Smooth muscle cell (in vitro differentiated cells): Measurements from ENCODE around the gene PSMC3. TPM values are rescaled to one million over a fixed set of nuclear protein-coding genes. Genes with fewer than 3 reads are reported as not detected.

Experiments used
- DNase-seq: peaks from one replicate; lab custom pipeline; 2025; ENCODE audit not compliant: unreplicated experiment; lab: John Stamatoyannopoulos, UW
- H2AFZ ChIP-seq: fragments of 200-600 bp; sonication (generic); 2 replicates; pipeline ENCODE4 v1.6.0; 2016; ENCODE audit warnings: antibody characterized with exemption, low read depth, mild to moderate bottlenecking
- H3F3A ChIP-seq: fragments of 200-600 bp; sonication (generic); 2 replicates; pipeline ENCODE4 v1.6.0; 2017; ENCODE audit warnings: antibody characterized with exemption, low read depth
- H3K27ac ChIP-seq: fragments of 200-600 bp; sonication (generic); 2 replicates; pipeline ENCODE4 v1.5.1; 2016; ENCODE audit warnings: low read depth, mild to moderate bottlenecking
- H3K27me3 ChIP-seq: fragments of 200-600 bp; sonication (generic); 2 replicates; pipeline ENCODE4 v1.6.1; 2016; ENCODE audit warnings: low read depth, mild to moderate bottlenecking
- H3K36me3 ChIP-seq: fragments of 200-600 bp; sonication (generic); 2 replicates; pipeline ENCODE4 v1.5.1; 2016; ENCODE audit warnings: low read depth
- H3K4me1 ChIP-seq: fragments of 200-600 bp; sonication (generic); 2 replicates; pipeline ENCODE4 v1.5.1; 2016; ENCODE audit warnings: low read depth
- H3K4me2 ChIP-seq: fragments of 200-600 bp; sonication (generic); 2 replicates; pipeline ENCODE4 v1.6.0; 2016; ENCODE audit warnings: mild to moderate bottlenecking
- H3K4me3 ChIP-seq: fragments of 200-600 bp; sonication (generic); 2 replicates; pipeline ENCODE4 v1.5.1; 2016; ENCODE audit warnings: mild to moderate bottlenecking
- H3K79me2 ChIP-seq: fragments of 200-600 bp; sonication (generic); 2 replicates; pipeline ENCODE4 v1.6.0; 2016; ENCODE audit warnings: low read depth, mild to moderate bottlenecking
- H3K9ac ChIP-seq: fragments of 200-600 bp; sonication (generic); 2 replicates; pipeline ENCODE4 v1.6.0; 2016; ENCODE audit warnings: low read depth
- H3K9me3 ChIP-seq: fragments of 200-600 bp; sonication (generic); replicated peaks from 2 replicates; pipeline ENCODE4 v1.5.1; 2016; ENCODE audit warnings: low read depth
- H4K20me1 ChIP-seq: fragments of 200-600 bp; sonication (generic); 2 replicates; pipeline ENCODE4 v1.6.0; 2016; ENCODE audit warnings: low read depth
- CTCF ChIP-seq: fragments of 200-600 bp; sonication (generic); IDR thresholded peaks from 2 replicates; pipeline ENCODE4 v1.5.1; 2017; ENCODE audit warnings: borderline replicate concordance, mild to moderate bottlenecking, antibody characterized with exemption; ENCODE audit not compliant: insufficient read depth, poor library complexity, severe bottlenecking
- WGBS: methylation state at CpG from one replicate; pipeline ENCODE4 v1.1.7; 2016; ENCODE audit warnings: low lambda C conversion rate; 5-methylcytosine and 5-hydroxymethylcytosine counted together
- polyA plus RNA-seq: library from polyadenylated mRNA; unstranded; fragments of >200 nt; fragmentation: Nextera tagmentation; extraction: Ambion mirVana; gene quantifications from 2 replicates; pipeline ENCODE4 v1.2.1, GENCODE V29; 2016
- total RNA-seq: library from RNA; depleted of rRNA; stranded (reverse); fragments of >200 nt; gene quantifications from 2 replicates; pipeline ENCODE4 v1.2.3, GENCODE V29; 2014

The PSMC3 gene
- total and polyA plus RNA-seq, 2 experiments from 2014 or later = 71.2 to 211 TPM

- no peak for DNase-seq
Measured at GRCh38 chr11:47448566-47449427, 22.6 kb upstream of the PSMC3 start, which contains the start of gene RAPSN. Gene RAPSN (minus strand): TSS chr11:47449136. CDS start chr11:47448964, 172 bp downstream.

GRCh38 chr11:47447906-47448305, 21.7 kb upstream of the PSMC3 start:
- 94% methylated on average over 12 of the region's 12 CpGs for WGBS
- no peaks in the 10 kb centered on the region for H3K36me3 ChIP-seq
- TF ChIP-seq CTCF = no peak
- no peaks in the 10 kb centered on the region for H4K20me1 ChIP-seq
- H2AFZ ChIP-seq = no peak overlapping the region
- H3K27me3 ChIP-seq = no peaks in the 10 kb centered on the region
- H3K79me2 ChIP-seq = no peaks in the 10 kb centered on the region
- DNase-seq = no peak
- H3K9me3 ChIP-seq = no peaks in the 10 kb centered on the region
- no peak overlapping the region for H3K4me2 ChIP-seq
- H3K9ac ChIP-seq = no peak overlapping the region
- no peaks in the 10 kb centered on the region for H3F3A ChIP-seq
- no peak overlapping the region for H3K27ac ChIP-seq
- no peaks in the 10 kb centered on the region for H3K4me1 ChIP-seq
- H3K4me3 ChIP-seq = no peak overlapping the region

More at GRCh38 chr11:47448566-47449427, 22.6 kb upstream of the PSMC3 start, which contains the start of gene RAPSN:
- H3K27me3 ChIP-seq = no peaks in the 10 kb centered on the region
- H3K79me2 ChIP-seq = no peaks in the 10 kb centered on the region
- H3F3A ChIP-seq = no peaks in the 10 kb centered on the region
- H3K4me3 ChIP-seq = no peak within 1 kb of the TSS
- no peak for TF ChIP-seq CTCF
- no peak within 1 kb of the TSS for H2AFZ ChIP-seq
- H3K4me2 ChIP-seq = no peak within 1 kb of the TSS
- WGBS = 94% methylated on average over 30 of the region's 32 CpGs
- H4K20me1 ChIP-seq = no peaks in the 10 kb centered on the region
- H3K4me1 ChIP-seq = no peaks in the 10 kb centered on the region
- H3K36me3 ChIP-seq = no peaks in the 10 kb centered on the region
- no peak within 1 kb of the TSS for H3K27ac ChIP-seq
- H3K9ac ChIP-seq = no peak within 1 kb of the TSS
- no peaks in the 10 kb centered on the region for H3K9me3 ChIP-seq

- Histone ChIP-seq H3K79me2 (no peaks in the 10 kb centered on the region), H3K27ac (no peak overlapping the region), H3K9ac (no peak overlapping the region), H3K4me3 (no peak overlapping the region), H3K4me1 (no peaks in the 10 kb centered on the region), H3K27me3 (no peaks in the 10 kb centered on the region), H3F3A (no peaks in the 10 kb centered on the region), H3K9me3 (no peaks in the 10 kb centered on the region), H2AFZ (no peak overlapping the region), H3K36me3 (no peaks in the 10 kb centered on the region), H3K4me2 (no peak overlapping the region), H4K20me1 (no peaks in the 10 kb centered on the region)
- 100% methylated on average over 9 of the region's 9 CpGs for WGBS
- no peak for DNase-seq
- TF ChIP-seq CTCF = no peak
Measured at GRCh38 chr11:47446833-47447232, 20.6 kb upstream of the PSMC3 start.
